ENCODE results near the gene RBM25.

GRCh38 chr14:73097421-73097820 lies 39.1 kb downstream of the RBM25 start:
- TF ChIP-seq CTCF (IDR thresholded peaks at IDR 0.05) = no peak
- no peak for TF ChIP-seq POLR2A (IDR thresholded peaks at IDR 0.05)
- TF ChIP-seq POLR2AphosphoS5 (IDR thresholded peaks at IDR 0.05) = no peak
- TF ChIP-seq EP300 (IDR thresholded peaks at IDR 0.05) = no peak

All from upper lobe of left lung (tissue), 4 donors.